HepG2 (cell line): ENCODE results near the gene ARHGAP35.

ENCODE experiments used
- CTCF ChIP-seq: sonication (generic); formaldehyde crosslinking; IDR thresholded peaks from 2 replicates; pipeline ENCODE4 v1.5.0; 2020; ENCODE audit warnings: mild to moderate bottlenecking, missing genetic modification reagents, moderate library complexity
- ZNF615 ChIP-seq: sonication (generic); formaldehyde crosslinking; IDR thresholded peaks from 2 replicates; pipeline ENCODE4 v1.5.0; 2020; ENCODE audit warnings: mild to moderate bottlenecking, missing genetic modification reagents, borderline replicate concordance

- TF ChIP-seq ZNF615 (CRISPR knock-in tag) (no peak), CTCF (CRISPR knock-in tag) (no peak)
Observed at GRCh38 chr19:46838160-46838559, 22.6 kb upstream of the ARHGAP35 start.
